HEK293 (cell line): Measurements from ENCODE around the gene POU2AF1.

ENCODE experiments used
- CTCF ChIP-seq: fragments of 450-650 bp; formaldehyde crosslinking; IDR thresholded peaks from 2 replicates; pipeline ENCODE4 v1.5.1; 2016; ENCODE audit warnings: missing biosample characterization, missing genetic modification characterization
- REST ChIP-seq: fragments of 450-650 bp; formaldehyde crosslinking; IDR thresholded peaks from 2 replicates; pipeline ENCODE4 v1.5.1; 2016; ENCODE audit warnings: missing biosample characterization, missing genetic modification characterization
- SP3 ChIP-seq: fragments of 450-650 bp; formaldehyde crosslinking; IDR thresholded peaks from 2 replicates; pipeline ENCODE4 v1.5.1; 2016; ENCODE audit warnings: missing biosample characterization, missing genetic modification characterization
- ZBTB1 ChIP-seq: fragments of 450-650 bp; formaldehyde crosslinking; IDR thresholded peaks from 2 replicates; pipeline ENCODE4 v1.5.1; 2016; ENCODE audit warnings: missing biosample characterization, missing genetic modification characterization
- ZBTB8A ChIP-seq: fragments of 450-650 bp; formaldehyde crosslinking; IDR thresholded peaks from 2 replicates; pipeline ENCODE4 v1.5.1; 2016; ENCODE audit warnings: missing biosample characterization, missing genetic modification characterization
- ZNF132 ChIP-seq: fragments of 450-650 bp; formaldehyde crosslinking; IDR thresholded peaks from 2 replicates; pipeline ENCODE4 v1.5.1; 2017; ENCODE audit warnings: missing biosample characterization, missing genetic modification characterization, borderline replicate concordance
- ZNF138 ChIP-seq: fragments of 450-650 bp; formaldehyde crosslinking; IDR thresholded peaks from 2 replicates; pipeline ENCODE4 v1.5.1; 2016; ENCODE audit warnings: missing biosample characterization, missing genetic modification characterization, borderline replicate concordance
- ZNF274 ChIP-seq, 2 experiments: fragments of 200-500 bp in 1 of 2; fragments of 450-650 bp in 1 of 2; sonication (Bioruptor generic) in 1 of 2; formaldehyde crosslinking in 1 of 2; IDR thresholded peaks; 2 replicates each; pipeline versions ENCODE4 v1.5.1 to v1.6.1; 2014 to 2016; ENCODE audit warnings: borderline replicate concordance in 1 of 2, inconsistent platforms in 1 of 2, low read length in 1 of 2, missing biosample characterization in 1 of 2, missing genetic modification characterization in 1 of 2
- TF ChIP-seq, protein P1 (sequence below): fragments of 450-650 bp; IDR thresholded peaks from 2 replicates; pipeline ENCODE4 v1.5.1; 2018; ENCODE audit warnings: missing biosample characterization, mild to moderate bottlenecking, missing genetic modification characterization

DNA sequence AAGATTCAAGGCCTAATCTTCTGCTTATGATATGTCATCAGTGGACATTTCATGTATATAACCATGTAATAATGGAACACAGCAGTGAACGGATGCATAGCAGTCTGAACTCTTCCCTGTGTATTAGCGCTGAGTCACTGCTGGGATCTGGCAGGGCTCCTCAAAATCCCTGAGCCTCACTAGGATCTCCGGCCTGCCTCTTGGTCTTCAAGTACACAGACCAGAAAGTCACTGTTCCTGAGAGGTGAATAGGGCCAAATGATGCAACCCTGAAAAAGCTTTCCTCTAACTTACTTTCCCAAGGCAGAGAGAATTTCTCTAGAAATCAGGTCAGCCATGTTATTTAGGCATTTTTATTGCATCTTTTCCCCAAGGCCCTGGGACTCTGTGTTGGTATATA, 35.0 kb downstream of the POU2AF1 start:
- TF ChIP-seq CTCF (no peak), ZNF274 (IDR thresholded peaks at IDR 0.05; ENCODE audit: low read length) (no peak), ZNF274 (tag by site-specific recombination; IDR thresholded peaks at IDR 0.05; ENCODE audit: borderline replicate concordance) (no peak), ZBTB1 (no peak), SP3 (tag by site-specific recombination) (no peak), REST (tag by site-specific recombination) (no peak), ZNF138 (tag by site-specific recombination) (no peak), ZNF132 (tag by site-specific recombination) (no peak), ZBTB8A (tag by site-specific recombination) (no peak)
- TF ChIP-seq, protein P1, sequence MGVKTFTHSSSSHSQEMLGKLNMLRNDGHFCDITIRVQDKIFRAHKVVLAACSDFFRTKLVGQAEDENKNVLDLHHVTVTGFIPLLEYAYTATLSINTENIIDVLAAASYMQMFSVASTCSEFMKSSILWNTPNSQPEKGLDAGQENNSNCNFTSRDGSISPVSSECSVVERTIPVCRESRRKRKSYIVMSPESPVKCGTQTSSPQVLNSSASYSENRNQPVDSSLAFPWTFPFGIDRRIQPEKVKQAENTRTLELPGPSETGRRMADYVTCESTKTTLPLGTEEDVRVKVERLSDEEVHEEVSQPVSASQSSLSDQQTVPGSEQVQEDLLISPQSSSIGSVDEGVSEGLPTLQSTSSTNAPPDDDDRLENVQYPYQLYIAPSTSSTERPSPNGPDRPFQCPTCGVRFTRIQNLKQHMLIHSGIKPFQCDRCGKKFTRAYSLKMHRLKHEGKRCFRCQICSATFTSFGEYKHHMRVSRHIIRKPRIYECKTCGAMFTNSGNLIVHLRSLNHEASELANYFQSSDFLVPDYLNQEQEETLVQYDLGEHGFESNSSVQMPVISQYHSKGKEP (tag by site-specific recombination), result no peak
